ENCODE results near the gene PRSS48.
"Not testable (repeated sequence)": the region's sequence is repeated elsewhere in the genome, so short reads cannot be mapped to it uniquely, and the experiment has no call there.

The PRSS48 gene

DNA sequence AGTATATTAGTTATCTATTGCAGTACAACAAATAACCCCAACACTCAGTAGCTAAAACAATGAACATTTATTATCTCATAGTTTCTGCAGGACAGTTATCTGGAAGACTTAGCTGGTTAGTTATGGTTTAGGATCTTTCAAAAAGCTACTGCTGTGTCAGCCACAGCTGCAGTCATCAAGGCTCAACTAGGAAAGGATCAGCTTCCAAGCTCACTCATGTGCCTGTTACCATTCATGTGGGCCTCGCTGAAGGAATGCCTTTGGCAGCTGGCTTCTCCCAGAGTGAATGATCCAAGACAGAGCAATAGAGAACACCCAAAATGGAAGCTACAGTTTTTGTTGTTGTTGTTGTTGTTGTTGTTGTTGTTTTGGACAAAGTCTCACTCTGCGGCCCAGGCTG lies 13.5 kb upstream of the PRSS48 start:
- DNase-seq (ENCODE audit: low read depth in 2 of 2) = no peak

DNA sequence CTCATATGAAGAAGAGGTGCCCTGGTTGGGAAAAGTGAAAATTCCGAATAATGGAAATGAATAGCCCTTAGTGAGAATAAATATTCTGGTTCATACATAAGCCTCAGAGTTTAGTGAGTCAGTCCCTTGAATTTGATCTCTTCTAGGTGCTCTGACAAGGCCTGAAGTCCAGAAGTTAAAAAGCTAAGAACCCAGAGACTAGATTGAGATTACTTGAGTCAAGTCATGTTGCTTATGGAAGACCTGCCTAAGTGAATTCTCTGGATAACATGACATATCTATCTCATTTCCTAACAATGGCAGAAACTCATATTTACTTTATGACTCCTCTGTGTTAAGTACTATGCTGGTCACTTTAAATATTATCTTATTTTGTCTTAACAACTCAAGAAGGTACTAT lies 10.5 kb upstream of the PRSS48 start:
- no peak for DNase-seq (ENCODE audit: low read depth in 2 of 2)

DNA sequence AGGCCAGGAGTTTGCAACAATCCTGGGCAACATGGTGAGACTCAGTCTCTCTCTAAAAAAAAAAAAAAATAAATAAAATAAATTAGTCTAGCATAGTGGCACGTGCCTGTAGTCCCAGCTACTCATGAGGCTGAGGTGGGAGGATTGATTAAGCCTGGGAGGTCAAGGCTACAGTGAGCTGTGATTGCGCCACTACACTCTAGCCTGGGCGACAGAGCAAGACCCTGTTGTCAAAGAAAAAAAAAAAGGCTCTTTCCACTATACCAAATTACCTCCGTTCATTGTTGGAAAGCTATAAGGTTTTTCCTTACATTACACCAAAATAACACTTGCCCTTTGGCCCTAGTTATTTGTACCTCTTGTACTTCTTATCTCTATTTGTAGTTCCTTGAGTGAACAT lies 9.9 kb upstream of the PRSS48 start:
- DNase-seq (ENCODE audit: low read depth in 2 of 2) = no peak

DNA sequence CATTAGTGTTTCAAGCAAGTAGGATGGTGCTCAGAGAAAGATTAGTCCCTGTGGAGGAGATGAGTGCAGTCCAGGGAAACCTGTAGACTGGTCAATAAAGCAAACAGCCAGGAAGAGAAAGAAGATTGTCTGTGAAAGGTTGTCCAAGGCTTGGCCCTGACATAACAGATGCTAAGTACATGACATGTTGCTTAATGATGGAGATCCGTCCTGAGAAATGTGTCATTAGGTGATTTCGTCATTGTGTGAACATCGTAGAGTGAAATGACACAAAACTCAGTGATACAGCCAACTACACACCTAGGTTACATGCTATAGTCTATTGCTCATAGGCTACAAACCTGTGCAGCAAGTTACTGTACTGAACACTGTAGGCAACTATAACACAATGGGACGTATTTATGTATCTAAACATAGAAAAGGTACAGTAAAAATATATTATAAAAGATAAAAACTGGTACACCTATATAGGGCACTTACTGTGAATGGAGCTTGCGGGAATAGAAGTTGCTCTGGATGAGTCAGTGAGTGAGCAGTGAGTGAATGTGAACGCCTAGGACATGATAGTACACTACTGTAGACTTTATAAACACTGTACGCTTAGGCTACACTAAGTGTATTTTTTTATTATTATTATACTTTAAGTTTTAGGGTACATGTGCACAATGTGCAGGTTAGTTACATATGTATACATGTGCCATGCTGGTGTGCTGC lies 9.0 kb upstream of the PRSS48 start:
- DNase-seq (ENCODE audit: low read depth in 2 of 2) = no peak

DNA sequence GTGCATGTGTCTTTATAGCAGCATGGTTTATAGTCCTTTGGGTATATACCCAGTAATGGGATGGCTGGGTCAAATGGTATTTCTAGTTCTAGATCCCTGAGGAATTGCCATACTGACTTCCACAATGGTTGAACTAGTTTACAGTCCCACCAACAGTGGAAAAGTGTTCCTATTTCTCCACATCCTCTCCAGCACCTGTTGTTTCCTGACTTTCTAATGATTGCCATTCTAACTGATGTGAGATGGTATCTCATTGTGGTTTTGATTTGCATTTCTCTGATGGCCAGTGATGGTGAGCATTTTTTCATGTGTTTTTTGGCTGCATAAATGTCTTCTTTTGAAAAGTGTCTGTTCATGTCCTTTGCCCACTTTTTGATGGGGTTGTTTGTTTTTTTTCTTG lies 8.1 kb upstream of the PRSS48 start:
- DNase-seq (ENCODE audit: low read depth in 2 of 2) = not testable (repeated sequence)

DNA sequence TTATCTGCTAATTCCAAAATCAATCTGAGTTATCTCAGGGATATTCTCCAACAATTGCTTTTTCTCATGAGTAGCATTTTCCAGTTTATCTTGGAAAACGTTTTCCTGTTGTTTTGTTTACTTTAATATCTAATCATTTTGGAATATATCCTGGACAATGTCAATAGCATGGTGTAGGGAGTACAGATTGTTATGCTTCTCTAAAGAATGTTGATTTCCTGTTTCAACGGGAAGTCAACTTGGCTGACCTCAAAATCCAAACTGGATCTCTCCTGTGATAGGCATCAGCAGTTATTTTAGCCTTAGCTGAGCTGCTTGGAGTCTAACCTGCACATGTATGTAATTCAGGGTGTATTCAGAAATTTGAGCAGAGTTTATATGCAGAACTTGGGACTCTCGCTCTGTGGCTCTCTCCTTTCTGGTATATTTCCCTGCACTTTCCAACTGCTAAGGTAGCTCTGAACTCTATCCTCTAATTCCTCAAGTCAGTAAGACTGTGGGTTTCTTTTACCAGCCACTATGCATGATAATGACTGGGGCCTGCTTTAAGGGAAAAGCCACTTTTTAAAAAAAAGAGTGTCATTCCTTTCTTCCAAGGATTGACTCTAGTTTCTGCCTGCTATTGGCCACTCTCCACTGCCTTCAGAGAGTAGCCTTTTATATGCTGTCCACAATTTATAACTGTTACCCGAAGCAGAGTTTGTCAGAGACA lies 7.7 kb downstream of the PRSS48 start:
- no peak for DNase-seq (ENCODE audit: low read depth in 2 of 2)

DNA sequence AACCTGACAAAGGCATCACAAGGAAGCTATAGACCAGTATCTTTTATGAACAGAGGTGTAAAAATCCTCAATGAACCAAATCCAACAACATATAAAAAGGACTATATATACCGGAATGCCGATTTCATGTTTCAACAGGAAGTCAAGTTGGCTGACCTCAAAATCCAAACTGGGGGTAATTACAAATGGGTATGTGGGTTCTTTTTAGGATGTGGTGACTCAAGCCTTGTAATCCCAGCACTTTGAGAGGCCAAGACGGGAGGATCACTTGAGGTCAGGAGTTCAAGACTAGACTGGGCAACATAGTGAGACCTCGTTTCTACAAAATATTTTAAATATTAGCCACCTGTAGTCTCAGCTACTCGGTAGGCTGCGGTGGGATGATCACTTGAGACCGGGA lies 10.4 kb downstream of the PRSS48 start:
- DNase-seq (ENCODE audit: low read depth in 2 of 2) = no peak

DNA sequence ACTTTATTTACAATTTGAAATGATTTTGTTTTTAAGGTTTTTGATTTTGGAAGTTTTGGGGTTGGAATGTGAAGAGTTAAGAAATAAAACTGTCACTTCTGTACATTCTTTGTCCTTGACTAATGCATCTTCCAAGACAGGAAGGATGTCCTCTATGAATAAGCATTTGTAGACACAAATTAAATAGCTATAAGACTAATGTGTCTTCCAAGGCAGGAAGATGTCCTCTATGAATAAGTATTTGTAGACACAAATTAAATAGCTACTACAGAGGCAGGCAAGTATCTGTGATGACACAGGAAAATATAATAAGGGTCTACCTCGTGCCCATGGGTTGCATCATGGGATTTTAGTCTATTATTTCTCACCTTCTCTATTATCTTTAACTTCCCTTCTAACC lies 14.5 kb downstream of the PRSS48 start:
- no peak for DNase-seq (ENCODE audit: low read depth in 2 of 2)

DNA sequence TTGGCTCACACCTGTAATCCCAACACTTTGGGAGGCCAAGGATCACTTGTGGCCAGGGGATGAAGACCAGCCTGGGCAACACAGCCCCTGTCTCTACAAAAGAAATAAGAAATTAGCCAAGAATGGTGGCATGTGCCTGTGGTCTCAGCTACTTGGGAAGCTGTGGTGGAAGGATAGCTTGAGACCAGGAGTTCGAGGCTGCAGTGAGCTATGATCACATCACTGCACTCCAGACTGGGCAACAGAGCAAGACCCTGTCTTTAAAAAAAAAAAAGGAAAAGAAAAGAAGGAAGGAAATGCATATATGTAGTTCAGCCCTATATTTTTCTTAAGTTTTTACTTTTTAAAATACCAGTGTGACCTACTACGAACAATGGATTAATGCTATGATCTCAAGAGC lies 15.1 kb downstream of the PRSS48 start:
- DNase-seq (ENCODE audit: low read depth in 2 of 2) = no peak

DNA sequence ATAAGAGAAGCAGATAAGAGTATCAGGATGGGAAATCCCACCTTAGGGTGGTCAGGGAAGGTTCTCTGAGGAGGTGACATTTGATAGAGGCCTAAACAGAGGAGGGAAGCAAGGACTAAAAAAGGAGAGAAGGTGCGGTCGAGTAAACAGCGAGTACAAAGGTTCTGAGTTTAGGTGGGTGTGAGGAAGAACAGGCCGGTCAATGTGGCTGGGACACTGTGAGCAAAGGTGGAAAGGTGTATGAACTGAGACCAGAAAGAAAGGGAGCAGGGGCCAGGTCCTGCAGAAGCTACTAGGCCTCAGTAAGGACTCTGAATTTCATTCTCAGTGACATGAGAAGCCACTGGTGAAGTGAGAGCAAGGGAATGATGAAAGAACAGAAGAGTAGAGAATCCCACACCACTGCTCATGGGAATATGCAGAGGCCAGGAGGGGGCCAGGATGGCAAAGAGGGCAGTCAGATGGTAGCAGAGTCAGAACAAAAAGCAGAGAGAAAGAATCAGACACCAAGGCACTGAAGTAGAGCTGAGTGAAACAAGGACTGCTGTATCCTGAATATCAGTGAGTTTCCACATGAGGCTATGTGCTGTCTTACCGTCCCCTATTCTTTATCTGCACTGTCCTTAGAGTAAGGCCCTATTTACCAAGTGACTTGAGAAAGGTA lies 18.0 kb downstream of the PRSS48 start:
- DNase-seq (ENCODE audit: low read depth in 2 of 2) = no peak

DNA sequence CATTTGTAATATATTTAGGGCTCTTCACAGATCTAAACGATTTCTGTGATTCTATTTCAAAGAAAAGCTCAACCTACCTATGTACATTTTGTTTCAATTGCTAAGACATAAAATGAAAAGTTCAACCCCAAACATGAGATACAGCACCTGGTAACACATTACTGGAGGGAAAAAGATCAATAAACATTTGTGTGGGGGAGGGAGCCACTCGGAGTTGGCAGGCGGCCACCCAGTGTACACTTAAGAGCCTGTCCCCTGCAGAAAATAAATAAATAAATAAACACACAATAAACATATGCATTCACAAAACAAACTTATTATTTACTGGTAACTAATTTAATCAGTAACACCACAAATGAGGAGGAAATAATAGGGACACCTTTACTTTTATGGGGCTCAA lies 19.3 kb downstream of the PRSS48 start:
- DNase-seq (ENCODE audit: low read depth in 2 of 2) = no peak

DNA sequence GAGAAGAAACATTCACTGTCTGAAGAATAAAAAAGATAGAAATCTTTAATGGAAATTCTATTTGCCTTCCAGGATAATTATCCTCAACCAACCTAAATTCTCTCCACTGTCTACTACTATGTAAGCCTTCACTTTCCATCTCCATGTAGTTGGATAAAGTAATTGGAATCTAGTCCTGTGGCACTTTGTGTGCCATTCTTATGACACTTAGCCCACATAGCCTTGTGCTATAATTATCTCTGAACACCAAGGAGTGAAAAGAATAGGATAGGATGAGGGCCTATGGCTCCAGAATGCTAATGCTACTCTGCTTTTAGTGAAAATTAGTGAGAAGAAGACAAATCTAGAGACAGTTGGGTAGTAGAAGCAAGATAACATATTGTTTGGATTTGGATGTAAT lies 20.2 kb downstream of the PRSS48 start:
- no peak for DNase-seq (ENCODE audit: low read depth in 2 of 2)

DNA sequence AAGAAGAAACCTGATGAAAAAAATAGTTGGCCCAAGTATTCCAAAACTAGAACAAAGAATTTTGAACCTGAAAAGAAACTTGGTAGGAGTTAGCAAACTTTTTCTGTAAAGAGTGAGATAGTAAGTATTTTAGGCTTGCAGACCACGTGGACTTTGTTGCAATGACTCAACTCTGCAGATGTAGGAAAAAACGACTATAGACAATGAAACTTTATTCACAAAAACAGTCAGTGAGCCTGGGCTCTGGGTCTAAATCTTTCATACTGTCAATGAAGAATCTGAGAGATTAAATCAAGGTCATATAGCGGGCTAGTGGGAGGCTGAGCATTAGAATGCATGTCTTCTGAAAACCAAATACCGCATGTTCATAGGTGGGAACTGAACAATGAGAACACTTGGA lies 25.5 kb downstream of the PRSS48 start:
- no peak for DNase-seq (ENCODE audit: low read depth in 2 of 2)

DNA sequence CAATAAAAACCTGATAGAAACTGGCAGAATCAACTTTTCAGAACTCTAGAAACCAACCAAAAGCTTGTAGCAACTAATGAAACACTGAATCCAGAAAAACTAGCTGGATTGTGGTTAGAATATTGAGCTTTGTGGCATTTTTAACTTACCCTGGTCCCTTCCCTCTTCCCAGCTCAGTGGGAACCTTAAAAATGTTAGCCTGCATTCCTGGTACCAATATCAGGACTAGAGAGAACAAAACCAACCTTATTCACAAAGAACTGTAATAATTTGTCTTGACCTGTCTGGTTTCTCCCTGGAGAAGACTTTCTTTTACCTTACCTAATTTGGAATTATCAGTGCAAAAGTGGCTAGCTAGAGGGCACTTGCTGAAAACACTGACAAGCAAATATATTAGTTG lies 27.3 kb downstream of the PRSS48 start:
- no peak for DNase-seq (ENCODE audit: low read depth in 2 of 2)

DNA sequence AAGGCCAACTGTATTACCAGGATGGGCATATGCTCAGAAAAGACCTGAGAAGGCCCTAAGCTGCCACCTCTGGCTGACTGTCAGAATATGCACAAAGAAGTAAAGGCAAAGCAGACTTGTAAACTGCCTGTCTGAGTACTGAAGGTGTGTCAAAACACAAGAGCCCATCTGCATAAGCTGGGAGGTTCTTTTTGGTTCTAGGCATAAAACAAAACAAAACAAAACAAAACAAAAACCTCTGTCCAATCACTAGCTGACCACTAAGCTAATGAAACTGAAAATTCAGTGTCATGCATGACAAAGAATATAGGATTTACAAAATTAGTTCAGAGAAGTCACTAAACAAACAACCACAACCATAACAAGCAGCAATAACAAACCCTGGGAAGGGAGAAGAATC lies 27.8 kb downstream of the PRSS48 start:
- DNase-seq (ENCODE audit: low read depth in 2 of 2) = no peak

DNA sequence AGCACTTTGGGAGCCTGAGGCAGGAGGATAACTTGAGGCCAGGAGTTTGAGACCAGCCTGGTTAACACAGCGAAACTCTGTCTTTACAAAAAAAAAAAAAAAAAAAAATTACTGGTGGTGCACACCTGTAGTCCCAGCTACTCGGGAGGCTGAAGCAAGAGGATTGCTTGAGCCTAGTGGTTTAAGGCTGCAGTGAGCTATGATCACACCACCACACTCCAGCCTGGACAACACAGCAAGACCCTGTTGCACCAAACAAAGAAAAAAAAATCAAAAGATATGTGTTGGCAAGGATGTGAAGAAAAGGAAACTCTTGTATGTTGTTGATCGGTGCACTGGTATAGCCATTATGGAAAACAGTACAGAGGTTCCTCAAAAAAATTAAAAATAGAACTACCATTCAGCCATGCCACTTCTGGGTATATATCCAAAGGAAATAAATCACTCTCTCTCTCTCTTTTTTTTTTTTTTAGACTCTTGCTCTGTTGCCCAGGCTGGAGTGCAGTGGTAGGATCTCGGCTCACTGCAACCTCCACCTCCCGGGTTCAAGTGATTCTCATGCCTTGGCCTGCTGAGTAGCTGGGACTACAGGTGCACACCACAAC lies 33.3 kb downstream of the PRSS48 start:
- no peak for DNase-seq (ENCODE audit: low read depth in 2 of 2)

DNA sequence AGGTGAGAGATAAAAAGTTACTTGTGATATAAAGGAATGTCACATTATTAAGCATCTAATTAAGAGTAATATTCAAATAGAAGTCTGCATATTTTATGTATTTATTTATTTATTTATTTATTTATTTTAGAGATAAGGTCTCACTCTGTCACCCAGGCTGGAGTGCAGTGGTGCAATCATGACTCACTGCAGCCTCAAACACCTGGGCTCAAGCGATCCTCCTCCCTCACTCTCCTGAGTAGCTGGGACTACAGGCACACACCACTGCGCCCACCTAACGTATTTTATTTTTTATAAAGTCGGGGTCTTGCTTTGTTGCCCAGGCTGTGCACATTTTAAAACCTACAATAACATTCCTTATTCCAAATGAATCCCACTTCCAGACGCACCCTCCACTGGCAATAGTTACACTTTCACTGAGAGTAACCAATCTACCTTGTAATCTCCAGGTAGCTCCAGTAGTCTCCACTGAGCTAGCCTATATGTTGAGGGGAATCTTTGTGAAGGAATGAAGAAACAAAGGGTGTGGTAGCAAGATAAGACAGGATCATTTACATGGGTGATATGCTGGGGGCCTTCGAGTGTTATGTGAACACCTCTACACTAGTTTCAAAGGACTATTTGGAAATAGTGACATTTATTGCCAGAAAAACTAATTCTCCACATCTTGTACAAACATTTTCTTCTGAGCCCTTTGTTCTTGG lies 36.5 kb downstream of the PRSS48 start:
- DNase-seq (ENCODE audit: low read depth in 2 of 2) = no peak

DNA sequence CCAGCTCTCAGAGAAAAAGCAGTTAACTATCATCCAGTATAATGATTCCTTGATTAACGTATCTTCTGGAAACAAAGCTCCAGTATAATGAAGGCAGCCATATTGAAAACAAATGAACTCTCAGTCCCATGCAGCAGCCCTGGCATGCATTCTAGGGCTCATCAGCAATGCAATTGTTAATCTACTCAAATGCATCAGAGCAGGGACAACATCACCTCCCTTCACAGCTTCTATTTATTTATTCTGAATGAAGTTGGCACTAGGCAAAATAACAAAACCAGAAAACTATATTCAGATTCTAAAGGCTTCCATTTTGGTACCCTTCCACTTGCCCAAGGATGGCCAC lies 37.0 kb downstream of the PRSS48 start:
- no peak for DNase-seq (ENCODE audit: low read depth in 2 of 2)

DNA sequence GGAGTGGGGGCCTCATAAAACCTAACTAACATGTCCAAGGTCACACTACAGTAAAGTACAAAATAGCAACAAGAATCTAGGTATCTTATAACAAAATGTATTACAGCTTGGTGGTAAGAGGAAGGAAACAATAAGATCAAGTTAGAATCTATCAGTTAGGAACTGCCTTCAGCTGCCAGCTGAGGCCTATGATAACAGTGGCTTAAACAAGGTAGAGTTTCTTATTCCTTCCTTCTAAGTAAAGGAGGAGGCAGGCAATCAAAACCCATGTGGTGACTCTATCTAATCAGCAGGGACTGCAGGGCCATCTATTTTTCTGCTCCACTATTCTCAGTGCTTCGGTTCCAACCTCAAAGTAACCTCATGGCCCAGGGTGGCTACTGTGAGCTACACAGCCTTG lies 37.5 kb downstream of the PRSS48 start:
- no peak for DNase-seq (ENCODE audit: low read depth in 2 of 2)

DNA sequence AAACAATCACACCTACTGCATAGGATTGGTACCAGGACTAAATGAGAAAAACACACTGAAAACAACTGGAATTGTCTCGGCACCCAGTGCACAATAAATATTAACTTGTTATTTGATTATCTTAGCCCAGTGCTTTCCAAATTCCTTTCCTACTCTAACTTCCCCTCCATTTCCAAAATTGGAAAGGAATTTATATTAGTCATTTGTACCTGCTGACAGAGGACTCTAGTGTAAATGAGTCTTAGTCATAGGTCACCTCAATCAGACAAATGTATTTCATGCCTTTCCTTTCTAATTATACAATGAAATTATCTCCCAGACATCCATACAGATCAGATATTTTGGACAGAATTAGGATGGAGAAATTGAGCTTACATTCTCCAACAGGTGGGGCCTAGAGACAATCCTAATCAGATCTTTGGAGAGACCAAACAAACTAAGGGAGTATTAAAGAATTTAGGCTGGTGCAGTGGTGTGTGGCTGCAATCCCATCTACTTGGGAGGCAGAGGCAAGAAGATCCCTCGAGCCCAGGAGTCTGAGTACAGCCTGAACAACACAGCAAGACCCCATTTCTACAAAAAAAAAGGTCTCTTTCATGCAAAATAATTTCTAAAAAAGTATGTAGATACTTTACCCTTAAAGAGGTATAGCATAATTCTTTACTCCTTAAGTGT lies 38.4 kb downstream of the PRSS48 start:
- DNase-seq (ENCODE audit: low read depth in 2 of 2) = no peak

DNA sequence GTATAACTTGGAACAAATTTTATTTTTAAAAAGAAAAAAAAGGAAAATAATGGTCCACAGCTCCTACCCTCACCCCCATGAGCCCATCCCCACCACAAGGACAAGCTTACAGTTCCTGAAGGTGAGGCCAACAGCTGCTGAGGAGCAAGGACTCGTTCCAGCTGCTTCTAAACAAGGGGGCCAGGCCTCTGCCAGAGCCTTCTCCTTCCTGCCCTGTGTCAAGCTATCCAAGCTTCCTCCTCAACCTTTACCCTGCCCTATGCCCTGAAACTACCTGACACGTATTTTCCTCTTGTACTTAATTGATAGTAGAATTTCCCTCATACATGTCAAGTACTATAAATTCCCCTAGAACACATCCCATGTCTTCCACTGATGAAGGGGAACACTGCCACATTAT lies 39.7 kb downstream of the PRSS48 start:
- DNase-seq (ENCODE audit: low read depth in 2 of 2) = no peak

Measured in stimulated activated CD4-positive, alpha-beta T cell treated with anti-CD3 and anti-CD28 coated beads, Interleukin-1b, Interleukin-23, amount 100 ng/mL, for 4 hours (primary cell).